ENCODE measurements around the gene ZSWIM3.

Gene ZSWIM3

DNA sequence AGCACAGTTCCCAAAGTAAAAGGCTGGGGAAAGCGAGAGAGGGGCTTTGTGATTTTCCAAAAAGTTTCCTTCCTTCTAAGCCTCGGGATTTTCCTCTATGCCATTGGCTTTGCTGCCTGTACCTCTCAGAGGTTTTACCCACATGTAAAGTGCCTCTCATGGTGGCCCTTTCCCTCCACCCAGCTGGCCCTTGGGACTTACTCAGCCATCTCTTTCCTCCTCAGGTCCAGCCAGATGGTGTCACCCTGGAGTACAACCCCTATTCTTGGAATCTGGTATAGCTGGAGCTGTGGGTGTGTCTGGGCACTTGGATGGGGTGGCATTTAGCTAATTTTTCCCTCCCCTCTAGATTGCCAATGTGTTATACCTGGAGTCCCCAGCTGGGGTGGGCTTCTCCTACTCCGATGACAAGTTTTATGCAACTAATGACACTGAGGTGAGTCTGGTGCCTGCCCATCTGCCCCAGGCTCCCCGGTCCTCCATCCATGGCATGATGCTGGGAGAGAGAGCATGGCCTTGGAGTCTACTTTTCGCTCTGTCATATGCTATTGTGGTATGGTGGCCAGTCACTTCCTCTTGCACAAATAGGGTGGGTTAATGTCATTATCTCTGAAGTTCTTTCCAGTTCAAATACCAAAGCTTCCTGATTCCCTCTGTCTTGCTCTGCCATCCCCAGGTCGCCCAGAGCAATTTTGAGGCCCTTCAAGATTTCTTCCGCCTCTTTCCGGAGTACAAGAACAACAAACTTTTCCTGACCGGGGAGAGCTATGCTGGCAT is 34.8 kb downstream of the ZSWIM3 start:
- H4K12ac ChIP-seq (ENCODE audit: low read depth, low read length) = no peak overlapping the region
- H3K9ac ChIP-seq (ENCODE audit: low read length) = no peak overlapping the region
- no peaks in the 10 kb centered on the region for H3K27me3 ChIP-seq (ENCODE audit: insufficient read depth, low read length)
- peaks cover 13 to 27% of the 10 kb centered on the region in 2 experiments for H3K36me3 ChIP-seq (ENCODE audit: control insufficient read depth in 1 of 2, insufficient read depth in 2 of 2, low read length in 2 of 2)
- peak overlapping the region; percentile 97 for H3K4me2 ChIP-seq (ENCODE audit: low read length)
- no CpG with 5 or more reads among the region's 9 CpGs for WGBS (ENCODE audit: extremely low coverage, insufficient coverage, insufficient read length)
- no peak overlapping the region for H2AK5ac ChIP-seq (ENCODE audit: low read length)
- H3K18ac ChIP-seq (ENCODE audit: low read length) = peak overlapping the region; percentile 2
- no peak overlapping the region for H3K14ac ChIP-seq (ENCODE audit: low read length)
- H3K27ac ChIP-seq (ENCODE audit: low read depth, low read length) = no peak overlapping the region
- no peak overlapping the region for H3K4ac ChIP-seq (ENCODE audit: low read depth, low read length)
- peaks cover 9% of the 10 kb centered on the region for H3K79me1 ChIP-seq (ENCODE audit: low read length)
- H4K8ac ChIP-seq (ENCODE audit: low read depth, low read length) = peak overlapping the region; percentile 95
- H3K79me2 ChIP-seq (ENCODE audit: control insufficient read depth, insufficient read depth, low read length, poor library complexity) = peaks cover 4% of the 10 kb centered on the region
- no peak overlapping the region for H2AFZ ChIP-seq (ENCODE audit: insufficient read depth, low read length, poor library complexity)
- no peak overlapping the region for H3K23ac ChIP-seq (ENCODE audit: low read length)
- peaks cover 9 to 15% of the 10 kb centered on the region in 2 experiments for H3K4me1 ChIP-seq (ENCODE audit: control insufficient read depth in 1 of 2, insufficient read depth in 2 of 2, low read length in 2 of 2)
- H2BK120ac ChIP-seq (ENCODE audit: insufficient read depth, low read length, poor library complexity) = no peak overlapping the region
- no peak overlapping the region for H3K4me3 ChIP-seq (ENCODE audit: low read depth, low read length)
- no peak overlapping the region for H2BK5ac ChIP-seq (ENCODE audit: low read depth, low read length, poor library complexity)
- peak overlapping the region; percentile 22 for H4K91ac ChIP-seq (ENCODE audit: low read depth, low read length)
- H3K9me3 ChIP-seq (ENCODE audit: insufficient read depth, low read depth, low read length) = no peaks in the 10 kb centered on the region
- no peak overlapping the region for H2BK12ac ChIP-seq (ENCODE audit: low read length)
- peak; percentile 37 to 63 for DNase-seq

DNA sequence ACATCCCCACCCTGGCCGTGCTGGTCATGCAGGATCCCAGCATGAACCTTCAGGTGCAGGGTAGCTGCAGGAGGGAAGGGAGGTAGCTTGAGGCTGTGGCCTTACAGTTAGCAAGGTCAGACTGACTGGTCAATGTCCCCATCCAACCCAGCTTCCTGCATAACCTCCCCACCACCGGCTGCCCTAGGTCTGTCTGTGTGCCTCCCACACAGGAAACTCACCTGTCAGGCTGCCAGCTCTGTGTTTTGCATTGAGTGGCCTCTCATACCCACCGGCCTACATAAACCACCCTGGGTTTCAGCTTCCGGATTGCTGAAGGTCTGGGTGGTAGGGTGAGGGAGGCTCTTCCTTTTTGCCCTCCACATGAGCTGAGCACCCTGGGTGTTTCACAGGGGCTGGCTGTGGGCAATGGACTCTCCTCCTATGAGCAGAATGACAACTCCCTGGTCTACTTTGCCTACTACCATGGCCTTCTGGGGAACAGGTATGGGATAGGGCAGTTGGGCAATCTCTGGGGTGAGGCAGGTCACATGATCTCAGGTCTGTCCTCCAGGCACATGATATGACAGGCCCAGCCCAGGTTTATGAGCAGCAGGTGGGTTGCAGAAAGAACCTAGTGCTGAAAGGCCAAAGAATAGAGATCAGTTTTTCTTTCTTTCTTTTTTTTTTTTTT is 35.5 kb downstream of the ZSWIM3 start:
- Histone ChIP-seq H3K4ac (ENCODE audit: low read depth, low read length) (no peak overlapping the region), H3K27me3 (ENCODE audit: insufficient read depth, low read length) (no peaks in the 10 kb centered on the region), H2BK120ac (ENCODE audit: insufficient read depth, low read length, poor library complexity) (no peak overlapping the region), H2AK5ac (ENCODE audit: low read length) (no peak overlapping the region), H3K79me2 (ENCODE audit: control insufficient read depth, insufficient read depth, low read length, poor library complexity) (peaks cover 4% of the 10 kb centered on the region), H3K36me3 (ENCODE audit: control insufficient read depth in 1 of 2, insufficient read depth in 2 of 2, low read length in 2 of 2) (peaks cover 17 to 31% of the 10 kb centered on the region in 2 experiments), H3K18ac (ENCODE audit: low read length) (no peak overlapping the region), H4K91ac (ENCODE audit: low read depth, low read length) (no peak overlapping the region), H3K23ac (ENCODE audit: low read length) (no peak overlapping the region), H3K27ac (ENCODE audit: low read depth, low read length) (no peak overlapping the region), H4K12ac (ENCODE audit: low read depth, low read length) (no peak overlapping the region), H2AFZ (ENCODE audit: insufficient read depth, low read length, poor library complexity) (no peak overlapping the region), H2BK12ac (ENCODE audit: low read length) (no peak overlapping the region), H3K9ac (ENCODE audit: low read length) (no peak overlapping the region), H3K4me2 (ENCODE audit: low read length) (no peak overlapping the region), H4K8ac (ENCODE audit: low read depth, low read length) (no peak overlapping the region), H2BK5ac (ENCODE audit: low read depth, low read length, poor library complexity) (no peak overlapping the region), H3K14ac (ENCODE audit: low read length) (no peak overlapping the region), H3K4me1 (ENCODE audit: control insufficient read depth in 1 of 2, insufficient read depth in 2 of 2, low read length in 2 of 2) (peaks cover 9 to 15% of the 10 kb centered on the region in 2 experiments), H3K4me3 (ENCODE audit: low read depth, low read length) (no peak overlapping the region), H3K79me1 (ENCODE audit: low read length) (peaks cover 9% of the 10 kb centered on the region), H3K9me3 (ENCODE audit: insufficient read depth, low read depth, low read length) (no peaks in the 10 kb centered on the region)
- DNase-seq = no peak
- no CpG with 5 or more reads among the region's 4 CpGs for WGBS (ENCODE audit: extremely low coverage, insufficient coverage, insufficient read length)

GRCh38 chr20:45893831-45894230 is 36.4 kb downstream of the ZSWIM3 start:
- Histone ChIP-seq H3K9ac (ENCODE audit: low read length) (no peak overlapping the region), H2BK120ac (ENCODE audit: insufficient read depth, low read length, poor library complexity) (no peak overlapping the region), H3K9me3 (ENCODE audit: insufficient read depth, low read depth, low read length) (no peaks in the 10 kb centered on the region), H2BK5ac (ENCODE audit: low read depth, low read length, poor library complexity) (no peak overlapping the region), H3K14ac (ENCODE audit: low read length) (no peak overlapping the region), H4K12ac (ENCODE audit: low read depth, low read length) (no peak overlapping the region), H2AFZ (ENCODE audit: insufficient read depth, low read length, poor library complexity) (no peak overlapping the region), H3K4ac (ENCODE audit: low read depth, low read length) (no peak overlapping the region), H3K23ac (ENCODE audit: low read length) (no peak overlapping the region), H3K27me3 (ENCODE audit: insufficient read depth, low read length) (no peaks in the 10 kb centered on the region), H2AK5ac (ENCODE audit: low read length) (no peak overlapping the region), H3K79me2 (ENCODE audit: control insufficient read depth, insufficient read depth, low read length, poor library complexity) (peaks cover 4% of the 10 kb centered on the region), H4K8ac (ENCODE audit: low read depth, low read length) (no peak overlapping the region), H4K91ac (ENCODE audit: low read depth, low read length) (no peak overlapping the region), H3K27ac (ENCODE audit: low read depth, low read length) (no peak overlapping the region), H3K4me2 (ENCODE audit: low read length) (no peak overlapping the region), H3K4me1 (ENCODE audit: control insufficient read depth in 1 of 2, insufficient read depth in 2 of 2, low read length in 2 of 2) (peaks cover 9 to 15% of the 10 kb centered on the region in 2 experiments), H3K18ac (ENCODE audit: low read length) (no peak overlapping the region), H3K79me1 (ENCODE audit: low read length) (peaks cover 9% of the 10 kb centered on the region), H3K4me3 (ENCODE audit: low read depth, low read length) (no peak overlapping the region), H2BK12ac (ENCODE audit: low read length) (no peak overlapping the region), H3K36me3 (ENCODE audit: control insufficient read depth in 1 of 2, insufficient read depth in 2 of 2, low read length in 2 of 2) (peaks cover 24 to 40% of the 10 kb centered on the region in 2 experiments)
- WGBS (ENCODE audit: extremely low coverage, insufficient coverage, insufficient read length) = no CpG with 5 or more reads among the region's 4 CpGs
- DNase-seq = no peak

GRCh38 chr20:45894797-45895196 is 37.4 kb downstream of the ZSWIM3 start:
- DNase-seq = no peak
- no CpG with 5 or more reads among the region's 12 CpGs for WGBS (ENCODE audit: extremely low coverage, insufficient coverage, insufficient read length)

More at GRCh38 chr20:45894797-45895196, 37.4 kb downstream of the ZSWIM3 start:
- Histone ChIP-seq H3K18ac (ENCODE audit: low read length) (no peak overlapping the region), H3K4ac (ENCODE audit: low read depth, low read length) (no peak overlapping the region), H3K23ac (ENCODE audit: low read length) (no peak overlapping the region), H2BK120ac (ENCODE audit: insufficient read depth, low read length, poor library complexity) (no peak overlapping the region), H2AK5ac (ENCODE audit: low read length) (no peak overlapping the region), H4K8ac (ENCODE audit: low read depth, low read length) (no peak overlapping the region), H3K27me3 (ENCODE audit: insufficient read depth, low read length) (no peaks in the 10 kb centered on the region), H3K9ac (ENCODE audit: low read length) (no peak overlapping the region), H3K4me1 (ENCODE audit: control insufficient read depth in 1 of 2, insufficient read depth in 2 of 2, low read length in 2 of 2) (peaks cover 9 to 15% of the 10 kb centered on the region in 2 experiments), H3K9me3 (ENCODE audit: insufficient read depth, low read depth, low read length) (peaks cover 2% of the 10 kb centered on the region), H3K4me3 (ENCODE audit: low read depth, low read length) (no peak overlapping the region), H3K79me2 (ENCODE audit: control insufficient read depth, insufficient read depth, low read length, poor library complexity) (peaks cover 4% of the 10 kb centered on the region), H2BK12ac (ENCODE audit: low read length) (no peak overlapping the region), H3K36me3 (ENCODE audit: control insufficient read depth in 1 of 2, insufficient read depth in 2 of 2, low read length in 2 of 2) (peaks cover 28 to 47% of the 10 kb centered on the region in 2 experiments), H3K27ac (ENCODE audit: low read depth, low read length) (no peak overlapping the region), H3K4me2 (ENCODE audit: low read length) (no peak overlapping the region), H3K14ac (ENCODE audit: low read length) (no peak overlapping the region), H2AFZ (ENCODE audit: insufficient read depth, low read length, poor library complexity) (no peak overlapping the region), H2BK5ac (ENCODE audit: low read depth, low read length, poor library complexity) (no peak overlapping the region), H3K79me1 (ENCODE audit: low read length) (peaks cover 9% of the 10 kb centered on the region), H4K91ac (ENCODE audit: low read depth, low read length) (no peak overlapping the region), H4K12ac (ENCODE audit: low read depth, low read length) (no peak overlapping the region)
